Muscle layer of colon (tissue), 2 donors: ENCODE measurements around the gene PIGR.

Experiments used
- H3K27ac ChIP-seq: one replicate; pipeline ENCODE4 v1.7.0; 2013; ENCODE audit warnings: low read depth, mild to moderate bottlenecking, low read length, moderate library complexity
- H3K27me3 ChIP-seq, 2 donors: one replicate each; pipeline ENCODE4 v1.7.0; 2013; ENCODE audit warnings: low read length in 2 of 2, mild to moderate bottlenecking in 2 of 2; ENCODE audit not compliant: insufficient read depth in 2 of 2, control insufficient read depth in 1 of 2
- H3K36me3 ChIP-seq: one replicate; pipeline ENCODE4 v1.7.0; 2013; ENCODE audit warnings: mild to moderate bottlenecking, low read length; ENCODE audit not compliant: insufficient read depth
- H3K4me1 ChIP-seq: one replicate; pipeline ENCODE4 v1.7.0; 2013; ENCODE audit warnings: mild to moderate bottlenecking, low read length; ENCODE audit not compliant: insufficient read depth
- H3K4me3 ChIP-seq, 2 donors: one replicate each; pipeline ENCODE4 v1.7.0; 2013; ENCODE audit warnings: low read length in 2 of 2, low read depth in 1 of 2, mild to moderate bottlenecking in 1 of 2, moderate library complexity in 1 of 2
- H3K9ac ChIP-seq: one replicate; pipeline ENCODE4 v1.7.0; 2013; ENCODE audit warnings: low read length
- H3K9me3 ChIP-seq: one replicate; pipeline ENCODE4 v1.7.0; 2013; ENCODE audit warnings: mild to moderate bottlenecking, low read length
- donor health status: abdominal sarcoma.
- donor health status: Adenocarcinoma of cecum.

PIGR gene, protein sequence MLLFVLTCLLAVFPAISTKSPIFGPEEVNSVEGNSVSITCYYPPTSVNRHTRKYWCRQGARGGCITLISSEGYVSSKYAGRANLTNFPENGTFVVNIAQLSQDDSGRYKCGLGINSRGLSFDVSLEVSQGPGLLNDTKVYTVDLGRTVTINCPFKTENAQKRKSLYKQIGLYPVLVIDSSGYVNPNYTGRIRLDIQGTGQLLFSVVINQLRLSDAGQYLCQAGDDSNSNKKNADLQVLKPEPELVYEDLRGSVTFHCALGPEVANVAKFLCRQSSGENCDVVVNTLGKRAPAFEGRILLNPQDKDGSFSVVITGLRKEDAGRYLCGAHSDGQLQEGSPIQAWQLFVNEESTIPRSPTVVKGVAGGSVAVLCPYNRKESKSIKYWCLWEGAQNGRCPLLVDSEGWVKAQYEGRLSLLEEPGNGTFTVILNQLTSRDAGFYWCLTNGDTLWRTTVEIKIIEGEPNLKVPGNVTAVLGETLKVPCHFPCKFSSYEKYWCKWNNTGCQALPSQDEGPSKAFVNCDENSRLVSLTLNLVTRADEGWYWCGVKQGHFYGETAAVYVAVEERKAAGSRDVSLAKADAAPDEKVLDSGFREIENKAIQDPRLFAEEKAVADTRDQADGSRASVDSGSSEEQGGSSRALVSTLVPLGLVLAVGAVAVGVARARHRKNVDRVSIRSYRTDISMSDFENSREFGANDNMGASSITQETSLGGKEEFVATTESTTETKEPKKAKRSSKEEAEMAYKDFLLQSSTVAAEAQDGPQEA

DNA sequence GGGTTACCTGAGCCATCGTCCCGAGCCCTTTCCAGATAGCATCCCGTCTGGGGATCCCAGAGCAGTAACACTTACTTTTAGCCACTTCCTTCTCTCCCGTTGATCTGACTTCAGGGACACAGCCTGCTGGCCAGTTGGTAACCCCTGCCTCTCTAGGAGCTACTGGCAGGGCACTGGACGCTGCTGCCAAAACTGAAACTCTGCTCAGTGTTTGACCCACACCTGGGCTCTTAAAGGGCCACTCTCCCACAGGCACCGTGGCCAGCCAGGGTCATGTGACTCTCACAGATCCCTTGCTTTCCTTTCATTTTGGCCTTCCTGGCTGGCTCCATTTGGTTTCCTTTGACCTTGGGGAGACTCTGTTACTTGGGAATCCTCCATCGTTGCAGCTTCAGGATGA, at the start of gene PIGR:
PIGR (minus strand) TSS at position 206 of the 400 bp plus-strand sequence. CDS start 5,935 bp downstream, outside the sequence.
- H3K36me3 ChIP-seq, result no peaks in the 10 kb centered on the region
- H3K9me3 ChIP-seq, result no peaks in the 10 kb centered on the region
- no peak within 1 kb of the TSS for H3K27ac ChIP-seq
- no peak within 1 kb of the TSS for H3K4me3 ChIP-seq
- no peaks in the 10 kb centered on the region for H3K27me3 ChIP-seq
- no peak within 1 kb of the TSS for H3K9ac ChIP-seq
- no peaks in the 10 kb centered on the region for H3K4me1 ChIP-seq

DNA sequence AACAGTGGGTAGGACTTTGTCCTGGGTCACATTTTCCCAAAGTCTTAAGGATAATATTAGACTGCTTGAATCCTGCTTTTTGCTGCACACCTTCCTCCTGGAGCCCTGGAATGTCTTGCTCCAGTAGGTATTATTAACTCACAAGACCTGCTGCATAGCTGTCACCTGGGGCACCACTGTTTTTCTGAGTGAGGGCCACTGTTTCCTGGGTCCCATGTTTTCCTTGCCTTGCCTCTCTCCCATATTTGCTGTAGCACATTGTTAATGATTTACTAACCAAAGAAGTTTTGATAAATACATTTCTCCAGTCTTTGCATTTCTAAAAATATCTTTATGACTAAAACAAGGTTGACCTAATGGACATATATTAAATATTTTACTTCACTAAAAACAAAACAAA, 46.5 kb upstream of the PIGR start:
- no peaks in the 10 kb centered on the region for H3K27me3 ChIP-seq
- no peaks in the 10 kb centered on the region for H3K36me3 ChIP-seq
- no peak overlapping the region for H3K27ac ChIP-seq
- no peaks in the 10 kb centered on the region for H3K4me1 ChIP-seq
- H3K9ac ChIP-seq, result no peak overlapping the region
- H3K4me3 ChIP-seq, result no peak overlapping the region
- no peaks in the 10 kb centered on the region for H3K9me3 ChIP-seq

DNA sequence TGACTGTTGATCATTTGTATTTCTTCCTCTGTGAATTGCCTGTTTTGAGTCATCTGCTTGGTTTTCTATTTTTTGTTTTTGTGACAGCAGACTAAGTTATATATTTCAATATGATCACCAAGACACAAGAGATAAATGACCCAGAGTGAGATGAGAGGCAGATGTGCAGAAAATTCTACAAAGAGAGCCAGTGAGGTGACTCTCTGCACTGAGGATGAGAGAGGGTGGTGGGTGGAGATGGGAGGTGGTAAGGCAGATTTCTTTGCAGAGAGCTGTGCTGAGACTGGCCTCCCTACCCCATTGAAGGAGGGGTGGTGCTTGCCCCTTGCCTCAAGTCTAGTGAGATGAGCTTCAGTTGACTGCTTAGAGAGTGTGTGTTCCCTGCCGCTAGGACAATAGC, 41.6 kb upstream of the PIGR start:
- no peak overlapping the region for H3K9ac ChIP-seq
- no peaks in the 10 kb centered on the region for H3K36me3 ChIP-seq
- no peak overlapping the region for H3K27ac ChIP-seq
- H3K4me1 ChIP-seq, result no peaks in the 10 kb centered on the region
- H3K4me3 ChIP-seq, result no peak overlapping the region
- no peaks in the 10 kb centered on the region for H3K27me3 ChIP-seq
- no peaks in the 10 kb centered on the region for H3K9me3 ChIP-seq

DNA sequence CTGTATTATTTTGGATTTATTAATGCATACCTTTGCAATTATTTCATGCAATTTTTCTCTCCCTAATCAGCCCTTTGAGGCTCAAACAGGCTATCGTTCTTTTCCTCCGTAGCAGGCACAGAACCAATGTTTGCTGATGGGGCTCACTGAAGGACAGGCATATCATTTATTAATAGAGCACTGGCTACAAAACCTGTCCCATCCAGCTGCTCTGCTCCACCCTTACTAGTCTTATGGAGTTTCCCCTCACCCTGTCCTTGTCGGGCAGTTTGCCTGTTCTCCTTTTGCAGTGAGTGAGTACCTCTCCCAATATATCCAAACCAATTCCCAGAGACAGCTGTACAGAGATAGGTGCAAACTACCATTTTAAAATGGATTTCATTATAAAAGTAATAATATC, 40.6 kb upstream of the PIGR start:
- H3K27ac ChIP-seq, result no peak overlapping the region
- no peak overlapping the region for H3K9ac ChIP-seq
- no peak overlapping the region for H3K4me3 ChIP-seq
- no peaks in the 10 kb centered on the region for H3K36me3 ChIP-seq
- no peaks in the 10 kb centered on the region for H3K27me3 ChIP-seq
- H3K9me3 ChIP-seq, result no peaks in the 10 kb centered on the region
- H3K4me1 ChIP-seq, result no peaks in the 10 kb centered on the region

DNA sequence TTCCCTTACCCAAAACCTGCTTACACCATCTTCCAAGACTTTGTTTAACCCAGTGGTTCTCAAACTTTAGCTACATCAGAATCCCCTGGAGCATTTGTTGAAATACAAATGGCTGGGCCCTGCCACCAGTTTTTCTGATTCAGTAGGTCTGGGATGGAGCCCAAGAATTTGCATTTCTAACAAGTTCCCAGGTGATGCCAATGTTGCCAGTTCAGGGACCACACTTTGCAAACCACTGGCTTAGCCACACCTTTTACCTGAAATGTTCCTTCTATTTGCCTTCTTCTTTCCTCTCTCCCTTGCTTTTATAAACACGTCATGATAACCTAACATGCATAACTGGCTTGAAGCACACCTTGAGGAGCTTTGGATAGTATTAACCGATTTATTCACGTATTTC, 40.1 kb upstream of the PIGR start:
- no peak overlapping the region for H3K4me3 ChIP-seq
- H3K9ac ChIP-seq, result no peak overlapping the region
- H3K4me1 ChIP-seq, result no peaks in the 10 kb centered on the region
- no peaks in the 10 kb centered on the region for H3K36me3 ChIP-seq
- H3K27me3 ChIP-seq, result no peaks in the 10 kb centered on the region
- no peaks in the 10 kb centered on the region for H3K9me3 ChIP-seq
- no peak overlapping the region for H3K27ac ChIP-seq

DNA sequence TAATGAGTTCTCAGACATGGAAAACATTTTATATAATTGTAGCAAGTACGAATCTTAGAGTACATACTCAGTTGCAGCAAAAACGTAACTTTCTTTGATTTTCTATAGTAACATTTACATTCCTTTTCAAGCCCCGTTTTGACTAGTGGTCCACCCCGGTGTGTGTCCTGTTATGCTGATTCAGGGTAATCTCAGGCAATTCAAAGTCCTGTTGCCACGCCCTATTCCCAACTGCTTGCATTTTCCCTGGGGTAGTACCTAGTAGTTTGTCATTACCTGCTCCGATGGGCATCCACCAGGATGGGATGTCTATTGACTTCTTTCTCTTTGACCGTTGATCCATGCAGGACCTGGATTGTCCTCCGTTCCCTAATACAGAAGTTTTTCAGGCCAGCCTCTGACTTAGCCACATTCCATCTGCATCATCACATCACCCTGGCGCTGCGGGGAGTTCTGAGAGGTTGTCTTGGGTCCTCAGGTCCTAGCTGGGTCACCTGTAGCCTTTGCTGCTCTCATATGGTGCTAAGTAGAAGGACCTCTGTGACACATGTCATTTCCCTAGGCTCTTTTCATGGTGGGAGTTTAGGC, 39.0 kb upstream of the PIGR start:
- H3K27me3 ChIP-seq, result no peaks in the 10 kb centered on the region
- no peaks in the 10 kb centered on the region for H3K9me3 ChIP-seq
- H3K36me3 ChIP-seq, result no peaks in the 10 kb centered on the region
- H3K9ac ChIP-seq, result no peak overlapping the region
- no peaks in the 10 kb centered on the region for H3K4me1 ChIP-seq
- no peak overlapping the region for H3K27ac ChIP-seq
- no peak overlapping the region for H3K4me3 ChIP-seq

DNA sequence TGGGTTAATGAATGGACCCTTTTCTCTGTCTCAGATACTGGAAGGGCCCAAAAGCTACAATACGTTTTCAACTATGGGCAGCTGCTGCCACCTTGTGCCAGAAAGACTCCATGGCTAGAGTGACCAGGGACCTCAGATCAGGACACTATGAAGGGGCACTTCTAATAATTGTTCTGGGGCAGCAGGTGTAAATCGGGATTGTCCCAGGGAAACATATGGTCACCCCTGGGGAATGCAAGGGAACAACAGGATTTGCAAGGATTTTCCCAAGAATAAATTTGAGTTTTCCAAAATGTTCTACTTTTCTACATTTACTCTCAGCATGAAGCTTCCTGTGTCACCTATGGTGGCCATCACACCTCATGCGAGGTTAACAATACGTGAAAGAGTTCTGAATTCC, 36.0 kb upstream of the PIGR start:
- Histone ChIP-seq H3K27me3 (no peaks in the 10 kb centered on the region), H3K27ac (no peak overlapping the region), H3K36me3 (no peaks in the 10 kb centered on the region), H3K4me3 (no peak overlapping the region), H3K9me3 (no peaks in the 10 kb centered on the region), H3K4me1 (no peaks in the 10 kb centered on the region), H3K9ac (no peak overlapping the region)

DNA sequence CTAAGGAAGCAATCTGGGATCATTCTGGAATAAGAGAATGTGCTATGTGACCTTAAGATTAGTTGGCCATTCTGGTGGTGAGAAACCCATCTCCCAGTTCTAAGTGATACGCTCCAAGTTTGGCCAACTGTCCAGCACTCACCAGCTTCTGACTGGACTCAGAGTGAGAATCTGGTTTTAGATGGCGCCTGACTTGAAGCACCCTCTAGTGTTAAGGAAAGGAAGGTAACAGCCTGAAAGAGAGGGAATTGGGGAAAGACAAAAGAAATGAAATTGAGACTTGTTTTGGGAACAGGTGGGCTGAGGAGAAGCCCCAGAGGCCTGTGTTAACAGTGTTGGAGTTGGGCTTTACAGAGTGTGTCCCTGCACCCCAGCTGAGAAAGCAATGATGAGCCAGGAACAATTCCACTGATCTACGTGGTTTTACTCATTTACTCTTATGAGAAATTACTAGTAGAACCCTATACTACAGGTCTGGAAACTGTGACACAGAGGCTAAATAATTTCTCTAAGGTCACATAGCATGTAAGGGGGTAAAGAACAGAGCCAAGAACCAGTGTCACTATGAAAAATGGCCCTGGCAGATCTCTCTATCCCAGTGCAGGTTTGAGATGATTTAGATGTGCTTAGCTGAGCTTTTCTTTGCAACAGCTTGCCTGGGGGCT, 33.2 kb upstream of the PIGR start:
- H3K36me3 ChIP-seq, result no peaks in the 10 kb centered on the region
- H3K27me3 ChIP-seq, result no peaks in the 10 kb centered on the region
- no peak overlapping the region for H3K4me3 ChIP-seq
- no peaks in the 10 kb centered on the region for H3K4me1 ChIP-seq
- H3K9me3 ChIP-seq, result no peaks in the 10 kb centered on the region
- no peak overlapping the region for H3K27ac ChIP-seq
- H3K9ac ChIP-seq, result no peak overlapping the region

DNA sequence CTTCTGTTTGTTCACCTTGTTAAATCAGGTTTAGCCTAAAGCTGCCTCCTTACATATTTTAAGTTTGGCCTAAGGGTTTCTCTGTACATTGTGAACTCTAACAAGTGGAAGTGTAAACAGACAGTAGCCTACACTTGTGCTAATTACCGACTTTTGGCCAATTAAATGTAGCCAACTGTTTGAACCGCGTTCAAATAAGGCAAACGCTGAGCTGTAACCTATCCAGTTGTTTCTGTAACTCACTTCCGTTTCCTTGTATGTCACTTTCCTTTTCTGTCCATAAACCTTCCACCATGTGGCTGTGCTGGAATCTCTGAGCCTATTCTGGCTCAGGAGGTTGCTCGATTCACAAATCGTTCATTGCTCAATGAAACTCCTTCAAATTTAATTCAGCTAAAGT, 32.0 kb upstream of the PIGR start:
- no peaks in the 10 kb centered on the region for H3K27me3 ChIP-seq
- no peak overlapping the region for H3K27ac ChIP-seq
- H3K4me3 ChIP-seq, result no peak overlapping the region
- H3K9ac ChIP-seq, result no peak overlapping the region
- no peaks in the 10 kb centered on the region for H3K36me3 ChIP-seq
- H3K4me1 ChIP-seq, result no peaks in the 10 kb centered on the region
- no peaks in the 10 kb centered on the region for H3K9me3 ChIP-seq

DNA sequence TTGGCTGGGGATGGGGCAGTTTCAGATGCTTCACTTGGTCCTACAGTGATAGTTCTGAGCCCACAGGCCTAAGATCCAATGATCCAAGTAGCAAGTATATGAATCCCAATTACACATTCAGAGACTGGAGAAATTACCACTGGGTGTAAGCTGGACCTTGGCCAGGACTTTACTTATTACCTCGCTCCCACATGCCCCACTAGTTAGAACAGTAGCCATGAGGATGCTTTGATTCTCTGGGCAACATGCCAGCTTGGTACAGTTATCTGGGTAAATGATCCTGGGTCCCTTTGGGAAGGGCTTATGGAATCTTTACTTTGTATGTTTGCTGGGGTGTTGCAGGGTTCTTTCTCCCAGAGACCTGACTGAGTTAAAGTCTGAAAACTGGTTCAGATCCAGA, 29.0 kb upstream of the PIGR start:
- Histone ChIP-seq H3K27me3 (no peaks in the 10 kb centered on the region), H3K4me3 (no peak overlapping the region), H3K9ac (no peak overlapping the region), H3K9me3 (no peaks in the 10 kb centered on the region), H3K4me1 (no peaks in the 10 kb centered on the region), H3K27ac (no peak overlapping the region), H3K36me3 (no peaks in the 10 kb centered on the region)

DNA sequence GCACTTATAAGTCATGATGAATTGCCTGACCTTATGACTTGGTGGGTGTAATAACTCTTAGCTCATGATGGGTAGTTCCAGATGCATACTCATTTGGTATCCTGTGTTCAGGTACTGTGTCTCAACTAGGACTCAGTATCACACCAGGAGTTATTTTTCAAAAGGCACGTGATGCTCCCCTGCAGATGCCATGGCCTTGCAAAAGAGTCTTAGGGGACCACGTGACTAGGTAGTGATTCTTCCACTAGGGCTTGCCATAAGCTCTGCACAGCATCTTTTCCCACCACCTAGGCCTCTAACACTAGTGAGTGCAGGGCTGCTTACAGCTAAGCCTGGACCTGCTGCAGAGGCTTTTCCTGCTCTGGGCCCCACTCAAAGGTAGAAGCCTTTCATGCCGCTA, 27.9 kb upstream of the PIGR start:
- Histone ChIP-seq H3K36me3 (no peaks in the 10 kb centered on the region), H3K4me1 (no peaks in the 10 kb centered on the region), H3K9me3 (no peaks in the 10 kb centered on the region), H3K4me3 (no peak overlapping the region), H3K9ac (no peak overlapping the region), H3K27ac (no peak overlapping the region), H3K27me3 (no peaks in the 10 kb centered on the region)
